Measurements from ENCODE around the gene LRCOL1.

DNA sequence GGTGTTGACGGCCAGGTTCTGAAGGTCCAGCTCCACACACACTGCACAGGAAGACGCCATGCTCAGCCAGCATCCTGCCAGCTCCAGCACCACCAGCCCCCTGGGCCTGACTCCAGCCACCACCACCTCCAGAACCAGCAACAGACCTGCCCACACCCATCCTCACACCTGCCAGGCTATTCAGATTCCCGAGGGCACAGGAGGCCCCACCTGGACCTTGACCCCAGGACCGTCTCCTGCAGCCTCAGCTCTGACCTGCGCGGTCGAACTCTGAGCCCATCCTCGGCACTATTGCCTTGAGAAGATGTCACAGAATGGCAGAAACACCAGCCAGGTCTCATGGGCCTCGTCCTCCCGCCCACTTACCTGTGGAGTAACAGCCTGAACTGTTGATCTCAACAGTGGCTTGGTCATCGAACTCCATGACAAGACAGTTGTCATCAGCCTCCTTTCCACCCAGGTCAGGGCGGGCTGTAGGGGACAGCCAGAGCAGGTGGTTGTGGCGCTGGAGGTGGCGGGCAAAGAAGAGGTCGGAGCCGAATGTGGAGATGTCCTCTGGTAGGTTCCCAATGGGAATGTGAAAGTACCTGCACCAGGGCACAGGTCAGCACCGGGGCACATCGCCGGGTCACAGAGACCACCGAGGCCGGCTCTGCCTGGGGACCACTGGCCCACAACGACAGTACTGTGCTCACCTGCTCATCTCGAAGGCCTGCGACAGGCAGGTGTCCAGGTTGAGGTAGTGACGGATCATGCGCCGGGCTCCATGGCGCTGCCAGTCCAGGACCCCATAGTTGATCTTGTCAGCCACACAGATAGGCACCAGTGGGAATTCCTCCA is 31.6 kb upstream of the LRCOL1 start:
- no peak for TF ChIP-seq POLR2A (IDR thresholded peaks at IDR 0.05)
- TF ChIP-seq, protein P1, sequence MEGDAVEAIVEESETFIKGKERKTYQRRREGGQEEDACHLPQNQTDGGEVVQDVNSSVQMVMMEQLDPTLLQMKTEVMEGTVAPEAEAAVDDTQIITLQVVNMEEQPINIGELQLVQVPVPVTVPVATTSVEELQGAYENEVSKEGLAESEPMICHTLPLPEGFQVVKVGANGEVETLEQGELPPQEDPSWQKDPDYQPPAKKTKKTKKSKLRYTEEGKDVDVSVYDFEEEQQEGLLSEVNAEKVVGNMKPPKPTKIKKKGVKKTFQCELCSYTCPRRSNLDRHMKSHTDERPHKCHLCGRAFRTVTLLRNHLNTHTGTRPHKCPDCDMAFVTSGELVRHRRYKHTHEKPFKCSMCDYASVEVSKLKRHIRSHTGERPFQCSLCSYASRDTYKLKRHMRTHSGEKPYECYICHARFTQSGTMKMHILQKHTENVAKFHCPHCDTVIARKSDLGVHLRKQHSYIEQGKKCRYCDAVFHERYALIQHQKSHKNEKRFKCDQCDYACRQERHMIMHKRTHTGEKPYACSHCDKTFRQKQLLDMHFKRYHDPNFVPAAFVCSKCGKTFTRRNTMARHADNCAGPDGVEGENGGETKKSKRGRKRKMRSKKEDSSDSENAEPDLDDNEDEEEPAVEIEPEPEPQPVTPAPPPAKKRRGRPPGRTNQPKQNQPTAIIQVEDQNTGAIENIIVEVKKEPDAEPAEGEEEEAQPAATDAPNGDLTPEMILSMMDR (IDR thresholded peaks at IDR 0.05) = no peak

Data from prostate gland (tissue), 2 donors.